Anterior cingulate cortex (tissue), 58 donors: ENCODE data around the gene KCNK3.
"Not testable (repeated sequence)": the region's sequence is repeated elsewhere in the genome, so short reads cannot be mapped to it uniquely, and the experiment has no call there.

Experiments used
- DNase-seq, 58 donors: peaks; one replicate each; lab custom pipeline; 2025; lab: John Stamatoyannopoulos, UW

Gene KCNK3

DNA sequence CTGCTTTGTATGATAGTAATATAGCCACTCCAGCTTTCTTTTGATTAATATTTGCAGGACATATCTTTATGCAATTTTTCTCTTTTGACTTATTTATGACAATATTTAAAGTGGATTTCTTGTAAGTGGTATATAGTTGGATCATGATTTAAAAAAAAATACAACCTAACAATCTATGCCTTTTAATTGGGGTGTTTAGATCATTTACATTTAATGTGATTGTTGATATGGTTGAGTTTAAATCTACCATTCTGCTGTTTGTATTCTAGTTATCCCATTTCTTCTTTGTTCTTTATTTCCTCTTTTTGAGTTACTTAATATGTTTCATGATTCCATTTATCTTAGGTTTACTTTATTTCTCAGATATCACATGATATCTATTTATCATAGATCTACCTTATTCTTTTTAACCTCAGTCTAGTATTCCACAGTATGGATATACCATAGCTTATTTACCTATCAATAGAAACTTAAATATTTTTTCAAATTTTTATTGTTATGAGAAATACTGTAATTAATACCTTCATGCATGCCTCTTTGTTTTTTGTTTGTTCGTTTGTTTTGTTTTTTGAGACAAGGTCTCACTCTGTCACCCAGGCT lies 32.1 kb upstream of the KCNK3 start:
- no peak for DNase-seq

DNA sequence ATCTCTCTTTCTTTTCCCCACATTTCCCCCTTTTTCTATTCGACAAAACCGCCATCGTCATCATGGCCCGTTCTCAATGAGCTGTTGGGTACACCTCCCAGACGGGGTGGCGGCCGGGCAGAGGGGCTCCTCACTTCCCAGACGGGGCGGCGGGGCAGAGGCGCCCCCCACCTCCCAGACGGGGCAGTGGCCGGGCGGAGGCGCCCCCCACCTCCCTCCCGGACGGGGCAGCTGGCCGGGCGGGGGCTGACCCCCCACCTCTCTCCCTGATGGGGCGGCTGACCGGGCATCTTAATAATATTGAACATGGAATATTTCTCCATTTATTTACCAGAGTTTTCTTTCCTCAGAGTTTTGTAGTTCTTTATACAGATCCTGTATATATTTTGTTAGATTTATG lies 27.2 kb upstream of the KCNK3 start:
- not testable (repeated sequence) for DNase-seq

DNA sequence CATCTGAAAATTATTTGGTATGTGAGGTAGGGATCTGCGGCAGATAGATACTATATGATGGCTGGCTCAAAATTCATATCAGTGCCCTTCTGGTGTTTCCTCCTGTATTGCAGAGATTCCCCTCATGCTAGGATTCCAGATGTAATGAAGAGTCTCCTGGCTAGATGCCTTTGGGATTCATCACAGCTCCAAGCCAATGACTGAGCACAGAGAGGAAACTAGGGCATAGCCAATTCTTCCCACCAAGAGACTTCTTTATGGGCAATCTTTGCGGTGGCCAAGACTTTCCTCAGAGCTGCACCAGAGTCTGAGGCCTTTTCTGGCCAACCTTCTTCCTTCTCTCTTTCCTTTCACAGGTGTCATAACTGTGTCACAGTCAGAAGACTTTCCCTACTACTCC lies 25.9 kb upstream of the KCNK3 start:
- no peak for DNase-seq

DNA sequence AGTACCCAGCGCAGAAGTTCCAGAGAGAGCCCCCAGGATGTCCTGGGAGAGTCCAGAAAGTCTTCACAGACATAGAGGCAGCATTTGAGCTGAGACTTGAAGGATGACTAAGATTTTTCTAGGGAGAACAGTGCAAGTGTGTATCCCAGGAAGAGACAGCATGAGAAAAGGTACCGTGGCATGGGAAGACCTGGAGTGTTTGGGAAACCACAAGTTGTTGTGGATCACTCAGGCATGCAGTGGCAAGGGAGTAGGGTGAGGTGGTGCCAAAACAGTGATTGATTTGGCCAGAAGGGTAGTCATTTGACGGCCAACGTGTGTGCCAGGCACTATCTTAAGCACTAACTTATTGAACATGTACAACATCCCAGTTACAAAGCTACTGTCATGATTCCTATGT lies 24.5 kb upstream of the KCNK3 start:
- no peak for DNase-seq

- no peak for DNase-seq
These were observed 23.4 kb upstream of the KCNK3 start for GRCh38 chr2:26668856-26669750.

DNA sequence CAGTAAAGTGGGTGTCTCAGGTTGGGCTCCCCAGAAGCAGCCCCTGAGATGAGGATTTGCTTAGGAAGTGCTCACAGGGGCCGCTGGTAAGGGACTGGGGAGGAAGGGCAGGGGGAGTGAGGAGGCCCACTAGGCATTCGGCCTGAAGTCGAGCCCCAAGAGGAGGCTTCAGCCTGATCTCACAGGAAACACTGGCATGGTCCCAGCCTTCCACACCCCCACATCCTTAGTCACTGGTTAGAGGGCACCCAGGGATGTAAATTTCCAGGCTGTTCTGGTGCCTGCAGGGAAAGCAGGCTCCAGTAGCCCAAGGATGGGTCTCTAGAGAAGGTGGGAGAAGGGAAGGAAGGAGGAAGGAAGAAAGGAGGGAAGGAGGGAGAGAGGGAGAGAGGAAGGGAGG lies 22.4 kb upstream of the KCNK3 start:
- DNase-seq, result no peak

DNA sequence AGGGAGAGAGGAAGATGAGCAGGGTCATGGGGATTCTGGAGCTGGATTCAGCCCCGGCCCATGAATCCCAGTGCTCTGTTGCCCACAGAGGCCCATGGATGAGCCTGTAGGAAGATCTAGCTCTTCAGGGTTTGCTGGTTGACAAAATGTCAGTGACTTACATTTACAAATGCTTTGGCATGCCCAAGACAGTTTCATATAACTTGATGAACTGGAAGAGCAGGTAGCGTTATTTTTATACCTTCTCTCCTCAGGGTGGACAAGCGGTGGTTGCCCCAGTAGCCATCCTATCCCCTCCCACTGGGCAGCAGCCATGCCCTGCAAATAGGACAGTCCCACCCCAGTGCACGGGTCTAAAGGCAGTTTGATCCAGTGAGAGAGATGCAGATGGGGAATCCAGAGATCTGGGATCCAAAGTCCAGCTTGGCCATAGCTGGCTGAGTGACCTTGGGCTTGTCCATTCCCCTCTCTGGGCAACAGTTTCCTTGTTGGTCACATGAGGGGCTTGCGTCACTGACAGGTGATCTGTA lies 21.5 kb upstream of the KCNK3 start:
- no peak for DNase-seq

- DNase-seq, result no peak
These were observed 20.8 kb upstream of the KCNK3 start for GRCh38 chr2:26671691-26672090.

DNA sequence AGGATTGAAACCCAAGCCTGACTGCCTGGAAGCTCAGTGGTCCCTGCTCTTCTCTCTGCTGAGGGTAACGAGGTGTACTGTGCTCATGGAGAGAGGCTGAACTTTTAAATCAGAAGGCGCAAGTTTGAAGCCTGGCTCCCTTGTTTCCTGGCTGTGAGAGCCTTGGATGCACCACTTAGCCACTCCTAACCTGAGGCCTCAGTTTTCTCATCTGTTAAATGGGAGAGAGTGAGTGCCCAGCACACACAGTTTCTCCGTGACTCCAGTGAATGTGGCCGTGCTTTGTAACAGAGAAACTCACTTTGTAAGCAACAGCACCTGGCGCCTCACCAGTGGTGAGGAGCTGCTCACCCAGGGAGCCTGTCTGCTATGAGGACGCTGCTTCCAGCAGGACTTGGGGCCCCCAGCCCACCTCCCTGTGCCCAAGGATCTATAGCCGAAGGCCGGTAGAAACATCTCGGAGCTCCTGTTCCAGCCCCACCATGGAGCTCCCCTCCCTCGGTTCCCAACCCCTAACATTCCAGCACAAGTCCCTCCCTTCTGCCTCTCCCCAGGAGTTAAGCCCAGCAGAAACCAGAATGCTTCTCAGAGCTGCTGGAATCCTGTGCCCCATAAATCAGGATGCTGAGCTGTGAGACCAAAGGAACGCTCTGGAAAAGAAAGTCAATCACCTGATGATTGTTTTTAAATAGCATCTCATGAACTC lies 20.3 kb upstream of the KCNK3 start:
- DNase-seq, result no peak

DNA sequence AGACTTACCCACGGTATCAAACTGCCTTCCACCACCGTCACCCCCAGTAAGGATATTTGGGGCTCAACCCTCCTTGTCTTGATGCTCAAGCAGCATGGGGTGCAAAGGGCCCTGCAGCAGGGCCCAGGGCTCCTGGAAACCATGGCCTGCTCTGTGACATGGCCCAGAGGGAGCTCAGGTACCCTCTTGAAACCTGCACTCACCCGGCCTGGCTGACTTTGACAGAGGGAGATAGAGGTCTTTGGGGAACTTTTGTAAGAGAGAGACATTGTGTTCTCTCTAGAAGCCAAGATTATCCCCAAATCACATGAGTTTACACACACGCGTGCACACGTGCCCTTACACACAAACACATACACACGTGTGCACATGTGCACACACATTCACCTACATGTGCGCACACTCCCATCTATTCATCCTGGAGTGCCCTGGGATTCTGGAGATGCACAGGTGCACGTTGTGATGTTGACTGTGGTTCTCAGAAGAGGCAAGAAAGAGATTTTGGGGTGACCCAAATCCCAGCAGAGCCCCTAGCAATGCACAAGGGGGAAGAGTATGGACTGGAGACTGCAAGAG lies 19.6 kb upstream of the KCNK3 start:
- DNase-seq, result no peak

GRCh38 chr2:26674002-26674751 lies 18.3 kb upstream of the KCNK3 start:
- DNase-seq, result no peak

GRCh38 chr2:26674771-26675170 lies 17.8 kb upstream of the KCNK3 start:
- DNase-seq, result no peak

GRCh38 chr2:26675651-26676255 lies 16.8 kb upstream of the KCNK3 start:
- no peak for DNase-seq

DNA sequence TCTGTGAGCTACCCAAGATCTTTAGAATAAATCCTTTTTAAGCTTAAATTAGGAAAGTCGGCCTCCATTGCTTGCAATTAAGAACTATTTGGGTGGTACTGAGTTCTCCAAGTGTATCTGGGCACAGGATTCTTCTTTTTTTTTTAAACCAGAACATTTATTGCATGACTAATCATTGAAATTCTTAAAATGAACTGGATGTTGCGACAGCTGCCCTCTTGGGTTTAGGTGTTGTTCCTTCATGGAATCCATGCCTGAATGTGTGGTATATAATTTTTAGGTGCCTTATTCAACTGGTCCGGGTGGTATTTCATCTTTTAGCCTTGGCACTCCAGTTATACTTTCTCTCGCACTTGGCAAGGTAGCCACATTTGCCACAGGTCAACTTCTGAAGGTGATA lies 14.5 kb upstream of the KCNK3 start:
- no peak for DNase-seq

DNA sequence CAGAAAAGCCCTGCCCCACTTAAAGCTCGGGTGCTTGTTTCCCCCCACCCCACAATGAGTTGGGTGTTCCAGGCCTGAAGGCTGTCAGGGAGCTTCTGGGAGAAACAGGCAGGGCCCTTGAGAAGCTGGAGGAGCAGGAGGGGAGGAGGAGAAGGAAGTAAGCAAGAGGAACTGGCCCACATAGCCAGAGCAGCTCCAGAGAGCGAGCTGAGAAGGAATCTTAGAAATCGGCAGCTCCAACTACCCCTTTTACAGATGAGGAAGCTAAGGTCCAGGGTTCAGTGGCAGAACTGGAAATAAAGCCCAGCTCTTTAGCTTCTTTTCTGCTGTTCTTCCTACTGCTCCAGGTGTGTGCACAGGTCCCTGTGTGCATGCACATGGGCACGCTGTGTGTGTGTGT lies 12.7 kb upstream of the KCNK3 start:
- DNase-seq, result no peak

DNA sequence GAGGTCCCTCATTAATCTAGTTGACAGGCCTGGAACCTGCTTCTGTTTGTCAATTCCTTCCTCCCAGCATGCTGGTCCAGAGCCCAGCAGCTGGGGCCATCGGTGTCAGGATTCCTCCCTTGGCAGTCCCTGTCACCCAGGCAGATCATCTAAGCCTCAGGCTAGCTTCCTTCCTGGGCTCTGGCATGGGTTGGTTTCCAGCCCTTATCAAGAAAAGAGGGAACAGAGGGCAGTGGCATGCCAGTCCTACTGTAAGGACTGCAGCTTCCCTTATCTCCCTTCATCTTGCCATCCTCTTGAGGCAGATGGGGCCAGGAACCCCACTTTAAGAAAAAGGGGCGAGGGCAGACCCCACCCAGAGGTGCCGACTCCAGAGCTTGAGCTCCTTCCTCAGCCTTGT lies 10.9 kb upstream of the KCNK3 start:
- no peak for DNase-seq

GRCh38 chr2:26682155-26682554 lies 10.4 kb upstream of the KCNK3 start:
- DNase-seq, result no peak

- no peak for DNase-seq
These were observed 8.9 kb upstream of the KCNK3 start for GRCh38 chr2:26683583-26683982.

- no peak for DNase-seq
These were observed 7.2 kb upstream of the KCNK3 start for GRCh38 chr2:26685341-26685740.
